ENCODE measurements around the gene PIK3R5.

DNA sequence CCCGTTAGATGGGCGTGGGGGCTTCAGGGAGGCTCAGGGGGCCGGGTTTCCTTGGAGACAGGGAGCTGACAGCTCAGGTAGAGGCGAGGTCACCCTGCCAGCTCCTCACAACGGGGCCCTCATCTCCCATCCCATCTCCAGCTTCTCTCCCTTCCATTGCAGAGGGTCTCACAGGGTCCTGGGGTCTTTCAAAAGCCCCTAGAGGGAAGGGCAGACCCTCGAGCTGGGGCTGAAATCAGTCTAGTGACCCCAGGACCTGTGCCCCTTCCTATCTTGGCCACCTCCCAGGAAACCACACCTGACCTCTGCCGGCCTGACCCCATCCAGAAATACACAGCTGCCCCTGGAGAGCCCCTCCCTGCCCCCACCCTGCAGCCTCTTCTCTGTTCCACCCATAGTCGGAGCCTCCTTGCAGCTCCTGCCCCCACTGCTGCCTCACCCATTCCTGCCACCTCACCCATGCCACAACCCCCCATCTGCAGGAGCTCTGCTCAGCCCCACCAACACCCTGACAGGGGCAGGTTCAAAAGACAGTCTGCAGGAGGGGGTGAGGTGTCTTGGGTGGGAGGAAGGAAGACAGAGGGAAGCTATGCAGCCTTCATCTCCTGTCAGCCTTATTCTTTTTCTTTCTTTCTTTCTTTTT is 23.4 kb downstream of the PIK3R5 start:
- no peak for TF ChIP-seq POLR2A (IDR thresholded peaks at IDR 0.05; ENCODE audit: low read length)
- no peak for TF ChIP-seq GATA1 (IDR thresholded peaks at IDR 0.05; ENCODE audit: low read depth, low read length)

Measured in erythroblast (primary cell).